Endometrium (tissue), 2 donors: ENCODE data around the gene KRTAP10-3.
"Not testable (repeated sequence)": the region's sequence is repeated elsewhere in the genome, so short reads cannot be mapped to it uniquely, and the experiment has no call there.

Source experiments
- FAIRE-seq: peaks from 2 replicates; lab custom pipeline; 2012; peaks lifted over from hg19 to GRCh38; lab: Jason Lieb, UNC
- donor health status: control.
- donor health status: control.

The KRTAP10-3 gene

DNA sequence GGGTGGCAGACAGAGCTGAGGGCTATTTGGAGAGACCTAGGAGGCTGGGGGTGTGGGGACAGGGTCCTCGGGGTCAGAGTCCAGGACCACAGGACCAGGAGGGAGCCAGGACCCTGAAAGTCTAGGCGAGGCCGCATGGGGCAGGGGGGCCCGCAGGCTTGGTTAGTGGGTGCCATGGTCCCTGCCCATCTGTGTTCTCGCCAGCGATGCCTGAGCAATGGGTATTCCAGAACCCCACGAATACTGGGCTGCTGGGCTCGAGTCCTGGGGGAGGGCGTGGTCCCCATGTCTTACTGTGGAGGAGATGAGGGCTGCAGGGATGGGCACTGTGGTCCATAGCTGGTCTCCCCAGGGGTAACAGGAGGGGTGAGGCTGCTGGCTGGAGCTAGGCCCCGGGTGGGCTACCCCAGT lies 31.7 kb upstream of the KRTAP10-3 start:
- no peak for FAIRE-seq

DNA sequence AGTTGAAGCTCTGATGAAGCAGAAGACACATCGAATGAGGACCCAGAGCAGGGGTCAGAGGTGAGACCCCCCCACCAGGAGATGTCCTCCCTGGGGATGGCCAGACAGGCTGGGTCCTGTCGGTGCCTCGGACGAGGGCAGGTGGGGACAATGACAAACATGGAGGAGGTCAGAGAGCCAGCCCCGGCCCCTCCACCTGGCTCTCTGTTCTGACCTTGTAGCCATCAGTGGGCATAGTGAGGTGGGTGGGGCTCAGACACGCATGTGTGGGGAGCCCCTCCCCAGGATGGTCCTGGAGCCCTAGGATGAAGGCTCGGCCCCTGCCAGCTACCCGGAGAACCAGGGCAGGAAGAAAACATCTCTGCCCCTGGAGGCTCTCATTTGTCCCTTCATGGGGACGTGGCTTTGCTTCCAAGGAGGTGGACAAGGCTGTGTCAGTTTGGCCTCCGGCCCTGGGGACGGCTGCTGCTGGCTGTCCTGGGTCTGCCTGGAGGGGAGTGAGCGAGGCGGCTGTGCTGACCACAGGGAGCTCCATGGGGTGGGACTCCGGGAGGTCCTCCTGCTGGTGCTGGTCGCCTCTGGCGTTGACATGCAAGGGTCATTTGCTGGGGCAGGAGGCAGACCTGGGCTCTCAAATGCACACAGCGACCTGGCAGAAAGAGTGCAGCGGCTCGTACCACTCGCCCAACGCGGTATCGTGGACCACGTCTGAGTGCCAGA lies 31.2 kb upstream of the KRTAP10-3 start:
- FAIRE-seq, result no peak

DNA sequence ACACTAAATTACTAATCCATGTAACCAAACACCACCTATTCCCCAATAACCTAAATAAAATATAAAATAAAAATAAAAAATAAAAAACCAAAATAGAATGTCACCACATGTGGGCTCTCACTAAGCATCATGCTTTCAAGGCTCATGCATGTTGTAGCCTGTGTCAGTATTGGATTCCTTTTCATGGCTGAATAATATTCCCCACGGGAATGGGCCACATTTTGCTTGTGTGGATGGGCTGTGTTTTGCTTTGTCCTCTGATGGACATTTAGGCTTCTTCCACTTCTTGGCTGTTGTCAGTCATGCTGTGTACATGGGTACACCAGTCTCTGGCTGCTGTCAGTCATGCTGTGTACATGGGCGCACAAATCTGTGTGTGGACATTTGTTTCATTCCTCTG lies 30.5 kb upstream of the KRTAP10-3 start:
- FAIRE-seq, result no peak

DNA sequence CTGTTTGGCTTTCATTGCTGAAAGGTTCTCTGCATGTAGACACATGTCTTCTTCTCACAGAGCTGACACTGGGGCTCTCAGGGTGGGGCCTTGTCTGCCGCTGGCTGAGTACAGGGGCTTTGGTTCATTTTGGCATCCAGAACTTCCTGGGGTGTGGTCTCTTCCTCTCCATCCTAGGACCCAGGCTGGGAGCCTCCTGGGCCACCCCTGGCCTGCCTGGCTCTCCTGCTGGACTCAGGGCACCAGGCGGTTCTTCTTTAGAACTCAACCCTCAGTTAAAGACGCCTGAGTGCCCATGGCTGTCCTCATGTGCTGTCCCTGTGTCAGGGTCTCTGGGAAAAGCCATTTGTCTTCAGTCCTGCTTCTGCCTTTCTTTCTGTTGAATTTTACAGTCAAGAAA lies 27.3 kb upstream of the KRTAP10-3 start:
- FAIRE-seq, result no peak

DNA sequence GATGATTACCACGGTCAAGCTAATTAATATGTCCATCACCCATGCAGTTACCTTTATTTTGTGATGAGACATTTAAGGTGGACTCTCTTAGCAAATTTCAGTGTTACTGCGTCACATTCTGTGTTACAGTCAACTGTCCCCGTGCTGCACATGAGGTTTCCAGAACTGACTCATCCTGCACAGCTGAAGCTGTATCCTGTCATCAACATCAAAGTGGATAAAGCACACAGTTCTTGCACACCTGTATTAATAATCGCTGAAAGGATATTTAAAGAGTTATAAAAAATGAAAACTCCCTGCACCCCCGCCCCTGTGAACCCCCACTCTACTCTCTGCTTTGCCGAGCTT lies 25.2 kb upstream of the KRTAP10-3 start:
- FAIRE-seq, result no peak

DNA sequence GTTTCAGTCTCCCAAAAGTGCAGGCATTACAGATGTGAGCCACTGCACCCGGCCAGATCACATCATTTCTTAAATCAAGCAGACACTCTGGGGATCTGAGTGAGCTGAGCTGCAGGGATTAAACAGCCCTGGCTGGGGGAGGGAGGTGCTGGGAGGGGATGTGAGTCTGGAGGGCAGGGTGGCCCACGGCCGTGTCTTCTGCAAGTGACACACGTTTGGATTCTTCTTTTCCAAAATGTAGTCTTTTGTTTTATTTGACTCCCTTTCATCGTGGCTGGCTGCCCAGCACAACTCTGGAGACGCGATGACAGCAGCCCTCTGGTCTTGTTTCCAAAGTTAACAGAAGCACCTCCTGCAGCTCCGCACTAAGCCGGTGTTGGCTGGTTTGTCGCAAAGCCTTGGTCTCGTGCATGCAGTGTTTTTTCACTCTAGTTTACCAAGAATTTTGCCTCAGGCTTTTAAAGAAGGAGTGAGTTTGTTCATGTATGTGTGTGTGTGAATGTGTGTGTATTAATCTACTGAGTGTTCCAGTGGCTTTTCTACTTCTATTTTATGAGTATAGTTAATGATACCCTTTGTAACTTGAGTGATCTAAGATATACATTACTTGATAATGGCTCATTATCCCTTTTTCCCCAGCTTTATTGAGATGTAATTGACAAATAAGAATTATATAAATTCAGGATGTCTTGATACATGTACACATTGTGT lies 24.6 kb upstream of the KRTAP10-3 start:
- FAIRE-seq, result no peak

DNA sequence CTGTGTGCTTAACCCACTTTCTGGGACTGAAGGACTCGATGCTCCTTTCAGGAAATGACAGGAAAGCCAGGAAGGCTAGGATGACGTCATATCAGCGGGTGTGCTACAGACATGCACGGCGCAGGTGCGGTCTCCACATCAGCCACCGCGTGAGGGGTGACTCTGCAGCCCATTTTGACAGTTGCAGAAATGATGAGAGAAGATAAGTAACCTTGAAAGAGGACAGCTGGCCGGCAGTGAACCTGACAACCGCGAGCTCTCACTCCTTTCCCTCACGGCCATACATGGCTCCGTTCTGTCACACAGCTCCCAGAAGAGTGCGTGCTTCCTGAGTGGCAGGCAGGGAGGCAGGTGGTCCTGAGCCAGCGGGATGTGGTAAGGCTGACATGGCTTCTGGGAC lies 23.5 kb upstream of the KRTAP10-3 start:
- no peak for FAIRE-seq

DNA sequence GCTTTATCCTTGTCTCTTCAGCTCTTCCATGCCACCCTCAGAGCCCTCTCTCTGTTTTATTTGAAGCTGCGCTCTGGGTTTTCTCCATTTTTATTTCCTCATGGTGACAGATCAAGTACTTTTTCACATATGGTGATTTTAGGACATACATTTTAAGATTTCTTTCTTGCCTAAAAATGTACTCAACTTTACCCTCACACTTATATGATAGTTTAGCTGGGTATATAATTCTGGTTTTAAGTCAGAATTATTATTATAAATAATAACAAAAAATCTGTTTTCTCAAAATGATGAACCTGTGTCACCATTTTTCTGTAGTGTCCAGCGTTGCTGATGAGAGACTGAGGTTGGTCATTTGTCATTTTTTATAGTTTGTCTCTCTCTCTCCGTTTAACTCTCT lies 22.6 kb upstream of the KRTAP10-3 start:
- FAIRE-seq, result no peak

DNA sequence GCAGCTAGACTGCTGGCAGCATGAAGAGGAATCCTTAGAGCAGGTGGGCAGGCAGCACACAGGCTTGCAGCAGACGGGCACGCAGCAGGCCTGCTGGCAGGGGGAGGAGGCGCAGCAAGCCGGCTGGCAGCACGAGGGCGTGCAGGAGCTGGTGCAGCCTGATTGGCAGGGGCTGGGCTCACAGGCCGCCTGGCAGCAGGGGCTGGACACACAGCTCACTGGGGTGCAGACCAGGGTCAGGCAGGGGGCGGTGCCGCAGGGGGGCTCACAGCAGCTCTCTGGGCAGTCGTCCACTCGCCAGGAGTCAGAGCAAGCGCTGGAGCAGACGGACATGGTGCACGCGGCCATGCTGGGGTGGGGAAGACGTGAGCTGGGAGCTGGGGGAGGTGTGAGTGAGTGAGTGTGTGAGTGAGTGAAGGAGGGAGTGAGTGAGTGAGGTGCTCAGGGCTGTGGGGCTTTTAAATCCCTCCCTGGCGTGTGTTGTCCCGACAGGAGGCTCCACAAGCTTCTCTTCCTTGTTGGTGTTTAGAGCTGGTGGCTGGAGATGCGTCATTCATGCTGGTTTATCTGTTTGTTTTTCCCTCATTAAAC lies 21.7 kb upstream of the KRTAP10-3 start, which contains the start of gene KRTAP10-5:
Gene KRTAP10-5, minus strand, starts transcription at position 374 of the 591 bp plus-strand sequence. Its CDS starts 26 bp downstream, at position 348.
- not testable (repeated sequence) for FAIRE-seq

DNA sequence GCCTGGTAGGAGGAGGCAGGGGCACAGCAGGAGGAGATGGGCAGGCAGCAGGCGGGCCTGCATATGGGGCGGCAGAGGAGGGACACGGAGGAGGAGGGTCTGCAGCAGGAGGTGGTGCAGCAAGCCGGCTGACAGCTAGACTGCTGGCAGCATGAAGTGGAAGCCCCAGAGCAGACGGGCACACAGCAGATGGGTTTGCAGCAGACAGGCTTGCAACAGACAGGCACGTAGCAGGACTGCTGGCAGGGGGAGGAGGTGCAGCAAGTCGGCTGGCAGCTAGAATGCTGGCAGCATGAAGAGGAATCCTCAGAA lies 21.2 kb upstream of the KRTAP10-3 start:
- FAIRE-seq, result no peak

DNA sequence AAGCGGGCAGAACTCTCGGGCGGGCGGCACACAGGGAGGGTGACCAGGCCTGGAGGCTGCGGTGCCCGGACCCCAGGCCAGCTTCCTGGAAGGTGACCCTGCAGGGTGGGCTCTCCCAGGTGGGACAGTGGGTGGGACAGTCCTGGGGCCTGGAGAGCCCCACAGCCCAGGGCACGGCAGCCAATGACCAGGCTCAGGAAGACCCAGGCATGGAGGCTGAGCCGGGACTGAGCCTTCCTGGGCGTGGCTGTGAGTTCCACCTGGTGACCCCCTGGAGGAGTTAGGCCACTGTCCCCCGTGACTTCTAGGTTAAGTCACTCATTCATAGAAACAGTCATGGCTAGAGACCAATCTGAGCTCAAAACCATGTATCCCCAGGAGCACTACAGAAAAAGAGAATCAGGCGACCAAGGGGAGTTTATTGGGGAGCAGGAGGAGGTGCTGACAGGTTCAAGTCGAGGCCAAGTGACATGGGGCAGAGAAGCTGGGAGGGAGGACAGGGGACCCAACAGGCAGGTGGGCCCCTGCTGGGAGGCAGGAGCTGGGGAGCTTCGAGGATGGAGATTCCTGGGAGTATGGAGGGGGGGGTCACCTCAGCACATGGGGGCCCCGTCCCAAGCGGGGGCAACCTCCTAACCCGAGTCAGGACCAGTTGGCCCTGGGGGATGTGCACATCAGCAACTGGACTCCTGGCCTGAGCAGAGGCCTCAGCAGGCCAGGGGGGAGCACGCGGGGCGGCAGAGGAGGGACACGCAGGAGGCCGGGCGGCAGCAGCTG lies 20.6 kb upstream of the KRTAP10-3 start:
- FAIRE-seq, result no peak

DNA sequence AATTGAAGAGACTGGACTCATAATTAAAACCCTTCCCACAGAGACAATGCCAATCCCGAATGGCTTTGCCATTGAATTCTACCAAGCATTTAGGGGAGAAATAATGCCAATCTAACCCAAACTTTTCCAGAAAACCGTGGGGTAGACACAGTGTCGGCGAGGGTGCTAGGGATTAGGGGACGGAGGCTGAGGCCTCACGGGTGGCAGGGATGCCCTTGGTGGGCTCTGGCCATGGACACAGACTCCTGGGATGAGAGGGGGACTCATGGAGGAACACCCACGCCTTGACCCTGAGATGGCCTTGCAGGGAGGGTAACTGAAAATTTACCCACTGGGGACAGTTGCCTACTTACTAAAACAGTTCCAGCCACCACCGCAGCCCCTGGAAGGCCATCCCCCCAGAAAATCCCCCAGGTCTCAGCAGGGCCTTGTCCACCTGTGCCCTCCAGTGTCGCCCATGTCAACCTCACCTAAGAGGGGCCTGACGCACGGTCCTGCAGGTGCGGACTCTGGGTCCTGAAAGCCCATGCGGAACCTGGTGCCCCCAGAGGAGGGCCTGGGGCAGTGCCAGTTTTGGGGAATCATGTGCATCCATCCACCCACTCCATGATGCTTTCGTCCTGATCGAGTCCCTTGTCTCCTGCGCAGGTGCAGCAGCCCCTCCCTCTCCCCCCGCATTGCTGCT lies 19.9 kb upstream of the KRTAP10-3 start:
- no peak for FAIRE-seq

DNA sequence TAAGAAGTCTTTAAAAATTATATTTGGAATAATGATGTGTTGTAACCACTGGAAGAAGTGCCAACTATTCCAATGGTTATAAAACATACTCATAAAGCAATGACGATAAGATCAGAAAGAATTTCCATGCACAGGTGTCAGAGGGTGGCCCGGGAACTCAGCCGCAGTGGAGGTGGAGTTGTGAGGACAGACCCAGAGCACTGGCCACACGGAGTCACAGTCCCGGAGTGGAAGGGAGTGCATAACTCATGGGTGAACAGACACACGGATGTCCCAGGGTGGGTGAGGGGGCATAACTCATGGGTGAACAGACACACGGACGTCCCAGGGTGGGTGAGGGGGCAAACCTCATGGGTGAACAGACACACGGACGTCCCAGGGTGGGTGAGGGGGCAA lies 17.4 kb upstream of the KRTAP10-3 start:
- FAIRE-seq, result no peak

DNA sequence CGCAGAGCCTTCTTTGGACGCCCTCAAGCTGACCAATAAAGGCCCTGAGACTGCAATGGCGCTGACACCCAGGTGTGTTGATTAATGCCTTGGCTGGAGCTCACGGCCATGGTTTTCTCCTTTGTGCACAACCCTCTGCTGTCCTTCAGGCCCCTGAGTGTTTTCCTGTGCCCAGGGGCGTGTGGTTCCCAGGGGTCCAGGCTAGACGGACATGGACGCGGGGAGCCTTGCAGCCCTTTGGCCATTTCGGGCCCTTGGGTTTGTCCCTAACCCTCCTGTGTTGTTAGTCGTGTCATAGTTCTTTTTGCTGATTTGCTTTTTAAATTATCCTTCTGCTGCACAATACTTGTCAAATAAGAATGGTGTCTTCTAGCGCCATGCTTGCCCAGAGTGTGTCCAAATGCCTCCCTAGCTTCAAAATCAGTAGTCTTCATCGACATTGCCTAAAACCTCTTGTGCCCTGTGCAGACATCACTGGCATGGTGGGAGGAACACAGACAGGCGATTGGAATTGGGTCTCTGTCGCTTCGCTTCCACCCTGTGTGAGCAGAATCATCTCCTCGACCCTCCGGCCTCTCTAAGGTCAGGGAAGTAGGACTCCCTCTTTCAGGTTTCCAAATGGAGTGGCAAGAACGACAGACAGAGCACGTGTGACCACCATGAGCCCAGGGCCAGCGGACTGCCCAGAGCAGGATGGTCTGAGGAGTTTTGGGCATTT lies 16.9 kb upstream of the KRTAP10-3 start:
- FAIRE-seq, result no peak

DNA sequence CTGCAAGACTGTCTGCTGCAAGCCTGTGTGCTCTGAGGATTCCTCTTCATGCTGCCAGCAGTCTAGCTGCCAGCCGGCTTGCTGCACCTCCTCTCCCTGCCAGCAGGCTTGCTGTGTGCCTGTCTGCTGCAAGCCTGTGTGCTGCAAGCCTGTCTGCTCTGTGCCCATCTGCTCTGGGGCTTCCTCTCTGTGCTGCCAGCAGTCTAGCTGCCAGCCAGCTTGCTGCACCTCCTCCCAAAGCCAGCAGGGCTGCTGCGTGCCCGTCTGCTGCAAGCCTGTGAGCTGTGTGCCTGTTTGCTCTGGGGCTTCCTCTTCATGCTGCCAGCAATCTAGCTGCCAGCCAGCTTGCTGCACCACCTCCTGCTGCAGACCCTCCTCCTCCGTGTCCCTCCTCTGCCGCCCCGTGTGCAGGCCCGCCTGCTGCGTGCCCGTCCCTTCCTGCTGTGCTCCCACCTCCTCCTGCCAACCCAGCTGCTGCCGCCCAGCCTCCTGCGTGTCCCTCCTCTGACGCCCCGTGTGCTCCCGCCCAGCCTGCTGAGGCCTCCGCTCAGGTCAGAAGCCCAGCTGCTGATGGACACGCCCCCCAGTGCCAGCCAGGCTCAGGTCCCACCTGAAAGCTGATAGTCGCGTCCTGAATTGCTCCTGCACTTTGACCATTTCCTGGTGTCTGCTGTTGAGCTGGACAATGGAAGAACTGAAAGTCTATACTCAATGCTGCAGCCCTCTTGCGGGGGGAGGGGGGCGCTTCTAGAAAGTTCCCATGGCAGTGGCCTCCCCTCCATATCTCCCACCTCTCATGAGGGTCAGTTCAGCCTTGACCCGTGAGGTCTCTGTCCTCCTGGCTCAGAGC lies 16.1 kb upstream of the KRTAP10-3 start:
- no peak for FAIRE-seq

DNA sequence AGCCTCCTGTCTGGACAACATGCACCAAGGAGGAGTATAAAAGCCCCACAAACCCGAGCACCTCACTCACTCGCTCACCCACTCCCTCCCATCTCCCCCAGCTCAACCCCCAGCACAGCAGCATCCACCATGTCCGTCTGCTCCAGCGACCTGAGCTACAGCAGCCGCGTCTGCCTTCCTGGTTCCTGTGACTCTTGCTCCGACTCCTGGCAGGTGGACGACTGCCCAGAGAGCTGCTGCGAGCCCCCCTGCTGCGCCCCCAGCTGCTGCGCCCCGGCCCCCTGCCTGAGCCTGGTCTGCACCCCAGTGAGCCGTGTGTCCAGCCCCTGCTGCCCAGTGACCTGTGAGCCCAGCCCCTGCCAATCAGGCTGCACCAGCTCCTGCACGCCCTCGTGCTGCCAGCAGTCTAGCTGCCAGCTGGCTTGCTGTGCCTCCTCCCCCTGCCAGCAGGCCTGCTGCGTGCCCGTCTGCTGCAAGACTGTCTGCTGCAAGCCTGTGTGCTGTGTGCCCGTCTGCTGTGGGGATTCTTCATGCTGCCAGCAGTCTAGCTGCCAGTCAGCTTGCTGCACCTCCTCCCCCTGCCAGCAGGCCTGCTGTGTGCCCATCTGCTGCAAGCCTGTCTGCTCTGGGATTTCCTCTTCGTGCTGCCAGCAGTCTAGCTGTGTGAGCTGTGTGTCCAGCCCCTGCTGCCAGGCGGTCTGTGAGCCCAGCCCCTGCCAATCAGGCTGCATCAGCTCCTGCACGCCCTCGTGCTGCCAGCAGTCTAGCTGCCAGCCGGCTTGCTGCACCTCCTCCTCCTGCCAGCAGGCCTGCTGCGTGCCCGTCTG lies 15.2 kb upstream of the KRTAP10-3 start, which contains the start of gene KRTAP10-4:
Gene KRTAP10-4, plus strand, starts transcription at position 100 of the 827 bp plus-strand sequence. Its CDS starts 30 bp downstream, at position 130.
- not testable (repeated sequence) for FAIRE-seq

DNA sequence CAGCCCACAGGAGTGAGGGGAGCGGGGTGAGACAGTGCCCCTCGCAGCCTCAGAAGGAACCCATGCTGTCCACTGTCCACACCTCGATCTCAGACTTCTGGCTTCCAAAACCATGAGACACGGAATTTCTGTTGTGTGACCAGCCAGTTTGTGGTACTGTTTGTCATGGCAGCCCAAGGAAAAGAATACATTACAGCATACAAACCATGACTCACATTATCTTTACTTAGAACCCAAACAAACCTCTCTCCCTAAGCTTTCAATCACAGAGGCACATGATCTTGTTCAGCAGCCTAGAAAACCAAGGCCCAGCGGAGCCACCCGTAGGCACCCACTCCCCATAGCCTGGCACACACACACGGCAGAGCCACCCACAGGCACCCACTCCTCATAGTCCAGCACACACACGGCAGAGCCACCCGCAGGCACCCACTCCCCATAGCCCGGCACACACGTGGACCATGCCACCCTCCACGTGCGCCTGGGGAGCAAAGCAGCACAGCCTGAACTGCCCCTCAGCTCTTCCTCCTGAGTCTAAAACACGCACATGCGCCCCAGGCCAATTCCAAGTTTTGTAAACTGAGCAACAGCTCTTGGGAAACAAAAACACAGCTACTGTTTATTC lies 14.5 kb upstream of the KRTAP10-3 start:
- no peak for FAIRE-seq

DNA sequence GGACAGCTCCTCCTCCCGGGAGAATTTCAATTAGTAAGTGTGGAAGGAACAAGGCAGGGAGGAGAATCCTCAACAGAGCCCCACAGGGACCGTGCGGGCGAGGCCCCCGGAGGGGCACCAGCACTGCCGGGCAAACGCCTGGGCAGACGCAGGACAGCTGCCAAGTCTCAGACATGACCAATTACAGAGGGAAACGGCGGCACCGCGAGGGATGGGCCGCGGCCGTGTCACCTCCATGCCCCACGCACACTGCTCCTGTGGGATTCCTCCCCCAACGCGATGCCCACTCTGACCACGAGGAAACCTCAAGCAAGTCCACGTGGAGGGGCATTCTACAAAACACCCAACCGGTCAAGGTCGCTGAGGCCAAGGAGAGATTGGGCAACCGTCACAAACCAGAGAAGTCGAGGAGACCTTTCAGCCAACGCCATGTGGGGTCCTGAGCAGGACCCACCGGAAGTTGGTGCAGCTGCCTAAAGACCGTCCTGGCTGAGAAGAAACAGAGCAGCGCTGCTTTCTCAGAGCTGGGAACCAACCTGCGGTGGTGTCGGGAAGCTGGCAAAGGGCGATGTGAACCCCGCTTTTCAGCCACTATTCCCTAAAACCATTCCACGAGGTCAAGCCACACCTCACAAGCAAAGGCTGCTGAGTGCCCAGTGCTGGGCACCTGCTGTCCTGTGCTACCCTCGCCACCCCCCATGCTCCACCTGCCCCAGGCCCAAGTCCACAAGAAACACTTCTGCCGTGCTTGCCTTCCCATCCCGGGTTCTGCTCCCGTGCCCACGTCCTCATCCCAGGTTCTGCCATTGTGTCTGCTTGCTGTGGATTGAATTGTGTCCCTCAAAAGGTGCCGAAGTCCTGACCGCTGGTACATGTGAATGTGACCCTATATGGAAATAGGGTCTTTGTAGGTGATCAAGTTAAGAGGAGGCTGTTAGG lies 13.5 kb upstream of the KRTAP10-3 start:
- FAIRE-seq, result no peak
